HG03439 (cell line): ENCODE data around the gene PLB1.

Experiments used
- ATAC-seq: cut with Tn5 transposase; IDR thresholded peaks from one replicate; pipeline ENCODE4 v1.9.1; 2021; ENCODE audit warnings: mild to moderate bottlenecking, moderate library complexity; ENCODE audit not compliant: unreplicated experiment

The PLB1 gene

GRCh38 chr2:28610583-28611201, 114.8 kb downstream of the PLB1 start:
- ATAC-seq, result no peak

GRCh38 chr2:28612131-28612812, 116.4 kb downstream of the PLB1 start:
- no peak for ATAC-seq

- no peak for ATAC-seq
Measured at GRCh38 chr2:28613186-28613585, 117.3 kb downstream of the PLB1 start.

GRCh38 chr2:28613633-28614501, 118.0 kb downstream of the PLB1 start:
- ATAC-seq, result no peak

- no peak for ATAC-seq
Measured at GRCh38 chr2:28615706-28616105, 119.8 kb downstream of the PLB1 start.

- no peak for ATAC-seq
Measured at GRCh38 chr2:28616396-28616999, 120.6 kb downstream of the PLB1 start.

GRCh38 chr2:28617502-28618184, 121.8 kb downstream of the PLB1 start:
- ATAC-seq, result no peak

- ATAC-seq, result no peak
Measured at GRCh38 chr2:28618221-28619141, 122.6 kb downstream of the PLB1 start.

GRCh38 chr2:28619213-28620196, 123.6 kb downstream of the PLB1 start:
- no peak for ATAC-seq

GRCh38 chr2:28620291-28620793, 124.5 kb downstream of the PLB1 start:
- no peak for ATAC-seq

- no peak for ATAC-seq
Measured at GRCh38 chr2:28620801-28621171, 124.9 kb downstream of the PLB1 start.

- no peak for ATAC-seq
Measured at GRCh38 chr2:28621172-28622100, 125.6 kb downstream of the PLB1 start.

GRCh38 chr2:28622101-28622499, 126.2 kb downstream of the PLB1 start:
- ATAC-seq, result no peak

GRCh38 chr2:28623582-28624405, 127.9 kb downstream of the PLB1 start:
- no peak for ATAC-seq

- ATAC-seq, result no peak
Measured at GRCh38 chr2:28624436-28624792, 128.6 kb downstream of the PLB1 start.
